Fibroblast of peridontal ligament (primary cell): ENCODE results near the gene KRTAP4-9.
"Not testable (repeated sequence)": the region's sequence is repeated elsewhere in the genome, so short reads cannot be mapped to it uniquely, and the experiment has no call there.

ENCODE experiments used
- DNase-seq: peaks from one replicate; pipeline ENCODE4 v3.0.0-alpha.2; 2010; ENCODE audit errors: extremely low read depth

KRTAP4-9 gene

GRCh38 chr17:41098042-41098441 is 7.1 kb upstream of the KRTAP4-9 start, which contains the start of gene KRTAP4-8:
Gene KRTAP4-8 (minus strand): TSS chr17:41098142. CDS start chr17:41098084, 58 bp downstream.
- no peak for DNase-seq

GRCh38 chr17:41098481-41098880 is 6.7 kb upstream of the KRTAP4-9 start:
- DNase-seq = peak; percentile 63

- DNase-seq = peak; percentile 55
These were observed 5.3 kb upstream of the KRTAP4-9 start for GRCh38 chr17:41099682-41100480.

GRCh38 chr17:41101586-41102259 is 3.5 kb upstream of the KRTAP4-9 start, which contains the start of gene KRTAP4-16:
Gene KRTAP4-16 (minus strand): TSS chr17:41102209. CDS start chr17:41102209, 0 bp downstream.
- no peak for DNase-seq

- DNase-seq = no peak
These were observed 1.3 kb upstream of the KRTAP4-9 start for GRCh38 chr17:41103896-41104295.

- DNase-seq = peak; percentile 63
These were observed 677 bp upstream of the KRTAP4-9 start for GRCh38 chr17:41104386-41105038.

GRCh38 chr17:41107941-41108450 is 2.8 kb downstream of the KRTAP4-9 start:
- DNase-seq = peak; percentile 58

- DNase-seq = not testable (repeated sequence)
These were observed 3.7 kb downstream of the KRTAP4-9 start for GRCh38 chr17:41108728-41109386.

- DNase-seq = no peak
These were observed 6.1 kb downstream of the KRTAP4-9 start for GRCh38 chr17:41111151-41111885.

GRCh38 chr17:41116297-41116696 is 11.1 kb downstream of the KRTAP4-9 start:
- DNase-seq = no peak

- not testable (repeated sequence) for DNase-seq
These were observed 12.7 kb downstream of the KRTAP4-9 start, which contains the start of gene KRTAP4-11 for GRCh38 chr17:41117846-41118386. Gene KRTAP4-11 (minus strand): TSS chr17:41118373. CDS start chr17:41118315, 58 bp downstream.

- no peak for DNase-seq
These were observed 13.5 kb downstream of the KRTAP4-9 start for GRCh38 chr17:41118721-41119120.

- DNase-seq = not testable (repeated sequence)
These were observed 14.8 kb downstream of the KRTAP4-9 start for GRCh38 chr17:41119696-41120690.

GRCh38 chr17:41121742-41122141 is 16.6 kb downstream of the KRTAP4-9 start:
- no peak for DNase-seq

- DNase-seq = not testable (repeated sequence)
These were observed 18.3 kb downstream of the KRTAP4-9 start for GRCh38 chr17:41123292-41123990.

GRCh38 chr17:41123991-41124371 is 18.8 kb downstream of the KRTAP4-9 start, which contains the start of gene KRTAP4-12:
Gene KRTAP4-12 (minus strand): TSS chr17:41124182. CDS start chr17:41124122, 60 bp downstream.
- DNase-seq = not testable (repeated sequence)

GRCh38 chr17:41125064-41125463 is 19.9 kb downstream of the KRTAP4-9 start:
- DNase-seq = no peak

- no peak for DNase-seq
These were observed 21.2 kb downstream of the KRTAP4-9 start for GRCh38 chr17:41126412-41126811.
